Activated CD8-positive, alpha-beta memory T cell treated with anti-CD3 and anti-CD28 coated beads for 36 hours (primary cell): Measurements from ENCODE around the gene CROCC2. TPM values are rescaled to one million over a fixed set of nuclear protein-coding genes. Genes with fewer than 3 reads are reported as not detected.

Experiments
- CTCF ChIA-PET: fragments of 350-600 bp; sonication (Branson Sonifier 250); formaldehyde crosslinking; loops from one replicate; lab custom pipeline; 2021; ENCODE audit warnings: antibody characterized with exemption; lab: Charles Lee
- POLR2A ChIA-PET: fragments of 350-600 bp; sonication (Branson Sonifier 250); formaldehyde crosslinking; loops from one replicate; lab custom pipeline; 2021; ENCODE audit warnings: antibody characterized with exemption; lab: Charles Lee
- total RNA-seq, 2 experiments: library from RNA; stranded (reverse); gene quantifications; one replicate each; pipeline ENCODE4 v1.2.3, GENCODE V29; 2021

CROCC2 gene
- total RNA-seq, 2 experiments from 2014 or later, result not detected

DNA sequence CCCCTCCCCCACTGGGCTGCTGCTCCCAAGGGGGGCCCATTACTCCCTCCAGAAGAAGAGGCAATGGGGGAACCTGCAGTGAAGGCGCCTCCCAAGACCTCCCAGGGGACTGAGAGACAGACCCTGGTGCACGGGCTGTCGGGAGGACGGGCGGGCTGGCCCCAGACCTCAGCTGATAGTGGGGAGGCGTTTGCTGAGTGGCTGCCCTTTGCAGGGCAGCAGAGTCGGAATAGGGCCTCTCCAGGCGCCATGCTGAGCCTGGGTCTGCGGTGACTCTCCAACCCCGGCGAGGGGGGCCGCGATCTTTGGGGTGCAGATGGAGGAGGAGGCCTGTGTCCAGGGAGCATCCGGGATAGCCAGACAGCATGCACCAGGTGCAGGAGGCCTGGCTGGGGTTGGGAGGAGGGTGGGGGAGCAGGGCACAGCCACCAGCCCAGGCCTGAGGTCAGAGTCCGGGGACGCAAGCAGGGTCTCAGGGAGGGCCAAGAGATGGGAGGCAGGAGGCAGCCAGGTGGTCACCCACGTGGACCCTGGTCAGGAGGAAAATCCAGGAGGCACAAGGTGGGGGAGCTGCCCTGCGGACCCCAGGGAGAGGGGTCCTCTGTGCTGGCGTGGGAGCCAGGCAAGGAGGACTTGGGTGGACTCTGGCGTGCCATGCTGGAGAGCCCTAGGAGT is 11.0 kb downstream of the CROCC2 start:
- CTCF ChIA-PET, result no interaction called here
- POLR2A ChIA-PET, result no interaction called here

DNA sequence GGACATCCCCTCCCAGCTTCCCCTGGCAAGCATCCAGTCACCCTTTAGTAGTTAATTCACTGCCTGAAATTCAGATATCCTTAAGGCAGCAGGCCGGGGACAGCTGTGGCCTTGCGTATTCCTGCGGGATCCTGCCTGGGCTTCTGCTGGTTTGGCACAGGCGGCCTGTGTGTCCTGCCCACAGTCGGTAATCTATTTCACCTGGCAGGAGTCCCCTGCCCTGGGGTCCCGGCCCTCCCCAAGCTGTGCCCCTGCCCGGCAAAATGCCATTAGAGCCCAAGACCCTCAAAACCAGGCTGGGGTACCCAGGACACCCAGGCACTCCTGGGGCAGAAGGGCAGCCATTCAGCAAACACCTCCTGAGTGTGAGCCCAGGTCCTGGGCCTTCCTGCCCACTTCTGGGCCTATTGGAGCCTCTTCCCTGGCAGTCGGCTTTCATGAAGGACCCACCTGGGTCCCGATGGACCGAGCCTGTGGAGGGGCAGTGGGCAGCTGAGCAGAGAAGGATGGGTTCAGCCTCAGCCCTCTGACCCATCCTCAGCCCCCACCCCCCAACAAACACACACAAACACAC is 11.6 kb downstream of the CROCC2 start:
- POLR2A ChIA-PET, result no interaction called here
- CTCF ChIA-PET, result no interaction called here

GRCh38 chr2:240918258-240919091 is 12.3 kb downstream of the CROCC2 start:
- POLR2A ChIA-PET, result no interaction called here
- CTCF ChIA-PET, result no interaction called here

GRCh38 chr2:240919161-240919781 is 13.1 kb downstream of the CROCC2 start:
- POLR2A ChIA-PET, result no interaction called here
- CTCF ChIA-PET, result no interaction called here

- POLR2A ChIA-PET, result no interaction called here
Measured at GRCh38 chr2:240919786-240920782, 13.9 kb downstream of the CROCC2 start.

DNA sequence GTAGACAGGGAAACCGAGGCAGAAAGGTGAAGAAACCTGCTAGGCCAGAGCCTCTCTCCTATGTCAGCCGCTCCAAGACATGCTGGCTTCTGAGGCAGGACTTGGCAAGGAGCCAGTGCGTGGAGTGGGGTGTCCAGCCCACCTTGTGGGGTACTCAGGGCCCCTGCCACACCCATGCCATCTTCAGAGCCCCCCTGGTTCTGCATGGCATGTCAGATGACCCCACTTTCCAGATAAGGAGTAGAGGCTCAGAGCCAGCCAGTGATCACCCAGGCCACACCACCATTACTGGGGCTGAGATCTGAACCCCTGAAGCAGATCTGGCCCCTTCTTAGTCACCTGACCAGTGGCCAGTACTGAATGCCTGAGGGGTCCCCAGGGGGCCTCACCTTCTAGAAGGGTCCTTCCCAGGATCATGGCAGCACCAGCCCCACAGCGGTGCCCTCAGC is 14.7 kb downstream of the CROCC2 start:
- ChIA-PET CTCF (no interaction called here), POLR2A (no interaction called here)

More at GRCh38 chr2:240919786-240920782, 13.9 kb downstream of the CROCC2 start:
- CTCF ChIA-PET, result no interaction called here

GRCh38 chr2:240921311-240921994 is 15.3 kb downstream of the CROCC2 start:
- ChIA-PET POLR2A (no interaction called here), CTCF (no interaction called here)

DNA sequence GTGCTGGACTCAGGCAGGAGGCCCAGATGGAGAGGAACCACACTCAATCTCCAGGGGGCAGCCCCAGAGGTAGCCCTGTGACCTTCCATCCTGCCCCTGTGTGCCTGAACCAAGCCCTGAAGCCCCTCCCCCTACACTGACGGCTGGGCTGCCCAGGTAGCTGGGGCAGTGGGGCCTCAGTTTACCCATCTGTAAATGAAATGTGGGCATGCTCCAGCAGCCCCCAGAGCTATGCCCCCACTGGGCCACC is 15.8 kb downstream of the CROCC2 start:
- ChIA-PET CTCF (no interaction called here), POLR2A (no interaction called here)

GRCh38 chr2:240922245-240922981 is 16.3 kb downstream of the CROCC2 start:
- POLR2A ChIA-PET, result no interaction called here
- CTCF ChIA-PET, result no interaction called here

- CTCF ChIA-PET, result no interaction called here
- POLR2A ChIA-PET, result no interaction called here
Measured at GRCh38 chr2:240922982-240923537, 16.9 kb downstream of the CROCC2 start.

DNA sequence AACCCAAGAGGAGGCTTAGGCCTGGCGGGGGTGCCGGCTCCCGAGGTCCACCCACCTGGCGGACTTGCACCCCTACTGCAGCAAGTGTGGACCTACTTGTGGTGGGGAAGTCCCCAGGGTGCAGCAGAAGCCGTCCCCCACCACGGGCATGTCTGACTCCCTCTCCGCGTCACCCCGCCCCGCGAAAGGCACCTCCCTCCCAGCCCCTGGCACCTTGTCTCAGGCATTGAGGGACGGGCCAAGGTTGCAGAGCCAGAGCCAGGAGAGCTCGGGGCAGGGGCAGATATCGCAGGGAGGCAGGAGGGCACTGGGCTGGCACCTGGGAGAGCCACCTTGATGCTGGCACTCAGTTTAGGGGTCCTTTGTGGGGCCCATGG is 19.0 kb downstream of the CROCC2 start:
- CTCF ChIA-PET, result no interaction called here
- POLR2A ChIA-PET, result no interaction called here

GRCh38 chr2:240925568-240926515 is 19.7 kb downstream of the CROCC2 start:
- CTCF ChIA-PET, result no interaction called here
- POLR2A ChIA-PET, result interaction anchor here (0.6 kb wide), 1 partner anchor 196 kb away, joined by 3 read pairs; no protein-coding TSS in a partner anchor

- ChIA-PET POLR2A (no interaction called here), CTCF (no interaction called here)
Measured at GRCh38 chr2:240926516-240927389, 20.6 kb downstream of the CROCC2 start.

- POLR2A ChIA-PET, result no interaction called here
- CTCF ChIA-PET, result no interaction called here
Measured at GRCh38 chr2:240927390-240927781, 21.2 kb downstream of the CROCC2 start.

- CTCF ChIA-PET, result no interaction called here
- POLR2A ChIA-PET, result no interaction called here
Measured at GRCh38 chr2:240928476-240929363, 22.6 kb downstream of the CROCC2 start.
